Caco-2 (cell line): ENCODE measurements around the gene IL1RAPL2. TPM values are rescaled to one million over a fixed set of nuclear protein-coding genes. Genes with fewer than 3 reads are reported as not detected.

ENCODE experiments used
- BruUV-seq: library from RNA; stranded (reverse); fragments of 400-500 nt; replicated peaks from 2 replicates; lab custom pipeline; 2021; lab: Mats Ljungman, UMichigan
- CTCF ChIA-PET: fragments of 300-600 bp; sonication (Branson Sonifier 250); formaldehyde crosslinking; loops from one replicate; lab custom pipeline; 2022; ENCODE audit warnings: antibody characterized with exemption; lab: Charles Lee
- POLR2A ChIA-PET: fragments of 300-600 bp; sonication (Branson Sonifier 250); formaldehyde crosslinking; loops from one replicate; lab custom pipeline; 2022; ENCODE audit warnings: antibody characterized with exemption; lab: Charles Lee
- DNase-seq, 2 experiments: peaks; one replicate each; pipeline versions ENCODE4 v3.0.0 to v3.0.0-alpha.2; 2020 to 2022
- H3K27me3 ChIP-seq: replicated peaks from 2 replicates; pipeline ENCODE4 v1.6.0; 2011; ENCODE audit warnings: low read length; ENCODE audit not compliant: control insufficient read depth, insufficient read depth
- H3K36me3 ChIP-seq: 2 replicates; pipeline ENCODE4 v1.5.1; 2011; ENCODE audit warnings: low read length; ENCODE audit not compliant: control insufficient read depth, insufficient read depth
- H3K4me1 ChIP-seq: fragments of 250-450 bp; sonication (Bioruptor Pico); 2 replicates; pipeline ENCODE4 v1.5.1; 2020; ENCODE audit warnings: mild to moderate bottlenecking
- H3K4me3 ChIP-seq: 2 replicates; pipeline ENCODE4 v1.5.1; 2011; ENCODE audit warnings: low read depth, mild to moderate bottlenecking, control low read depth, low read length
- H3K9me3 ChIP-seq: fragments of 250-450 bp; sonication (Bioruptor Pico); 2 replicates; pipeline ENCODE4 v1.5.1; 2020; ENCODE audit warnings: mild to moderate bottlenecking, moderate library complexity
- H3K27ac Mint-ChIP-seq: one replicate; pipeline ENCODE4 v1.8.0; 2022; ENCODE audit warnings: mixed read lengths; ENCODE audit not compliant: unreplicated experiment
- H3K27me3 Mint-ChIP-seq: one replicate; pipeline ENCODE4 v1.8.0; 2022; ENCODE audit warnings: mixed read lengths; ENCODE audit not compliant: insufficient read depth, unreplicated experiment
- H3K36me3 Mint-ChIP-seq: one replicate; pipeline ENCODE4 v1.8.0; 2022; ENCODE audit warnings: mild to moderate bottlenecking, mixed read lengths; ENCODE audit not compliant: insufficient read depth, unreplicated experiment
- H3K4me1 Mint-ChIP-seq: one replicate; pipeline ENCODE4 v1.8.0; 2022; ENCODE audit warnings: low read depth, mixed read lengths; ENCODE audit not compliant: unreplicated experiment
- H3K4me3 Mint-ChIP-seq: one replicate; pipeline ENCODE4 v1.8.0; 2022; ENCODE audit warnings: mild to moderate bottlenecking, moderate library complexity, mixed read lengths; ENCODE audit not compliant: unreplicated experiment
- H3K9me3 Mint-ChIP-seq: one replicate; pipeline ENCODE4 v1.8.0; 2022; ENCODE audit warnings: mixed read lengths; ENCODE audit not compliant: unreplicated experiment
- intact Hi-C: fragments of 100-400 bp; cut with micrococcal nuclease; formaldehyde crosslinking; loops from one replicate; pipeline ENCODE4 v1.10.0; 2022; ENCODE audit not compliant: unreplicated experiment
- total RNA-seq: library from RNA; stranded (reverse); gene quantifications from 2 replicates; pipeline ENCODE4 v1.2.3, GENCODE V29; 2022
- TF ChIP-seq, protein P1 (sequence below), 2 experiments: fragments of 200-600 bp in 1 of 2; IDR thresholded peaks; 1 replicate in 1 of 2; 2 replicates in 1 of 2; pipeline versions ENCODE4 v1.5.1 to v1.8.0; 2011 to 2022; ENCODE audit warnings: antibody characterized with exemption in 1 of 2, control low read depth in 1 of 2, inconsistent platforms in 1 of 2, low read depth in 1 of 2, low read length in 1 of 2, mild to moderate bottlenecking in 1 of 2, moderate library complexity in 1 of 2; ENCODE audit not compliant: insufficient read depth in 1 of 2, severe bottlenecking in 1 of 2, unreplicated experiment in 1 of 2

The IL1RAPL2 gene
- total RNA-seq, 1 experiment from 2014 or later, result not detected

- H3K36me3 Mint-ChIP-seq, result peaks cover 6% of the 10 kb centered on the region
- peaks cover 12% of the 10 kb centered on the region for H3K27me3 Mint-ChIP-seq
- ChIA-PET POLR2A (no interaction called here), CTCF (no interaction called here)
- intact Hi-C loops, result no loop called here
- no peak overlapping the region for H3K4me3 Mint-ChIP-seq
- Histone ChIP-seq H3K4me3 (no peak overlapping the region), H3K27me3 (no peaks in the 10 kb centered on the region), H3K36me3 (no peaks in the 10 kb centered on the region), H3K4me1 (no peaks in the 10 kb centered on the region), H3K9me3 (no peaks in the 10 kb centered on the region)
- no peak overlapping the region for H3K27ac Mint-ChIP-seq
- no peaks in the 10 kb centered on the region for H3K4me1 Mint-ChIP-seq
- BruUV-seq, result no TSS peak
- no peaks in the 10 kb centered on the region for H3K9me3 Mint-ChIP-seq
- TF ChIP-seq, protein P1, sequence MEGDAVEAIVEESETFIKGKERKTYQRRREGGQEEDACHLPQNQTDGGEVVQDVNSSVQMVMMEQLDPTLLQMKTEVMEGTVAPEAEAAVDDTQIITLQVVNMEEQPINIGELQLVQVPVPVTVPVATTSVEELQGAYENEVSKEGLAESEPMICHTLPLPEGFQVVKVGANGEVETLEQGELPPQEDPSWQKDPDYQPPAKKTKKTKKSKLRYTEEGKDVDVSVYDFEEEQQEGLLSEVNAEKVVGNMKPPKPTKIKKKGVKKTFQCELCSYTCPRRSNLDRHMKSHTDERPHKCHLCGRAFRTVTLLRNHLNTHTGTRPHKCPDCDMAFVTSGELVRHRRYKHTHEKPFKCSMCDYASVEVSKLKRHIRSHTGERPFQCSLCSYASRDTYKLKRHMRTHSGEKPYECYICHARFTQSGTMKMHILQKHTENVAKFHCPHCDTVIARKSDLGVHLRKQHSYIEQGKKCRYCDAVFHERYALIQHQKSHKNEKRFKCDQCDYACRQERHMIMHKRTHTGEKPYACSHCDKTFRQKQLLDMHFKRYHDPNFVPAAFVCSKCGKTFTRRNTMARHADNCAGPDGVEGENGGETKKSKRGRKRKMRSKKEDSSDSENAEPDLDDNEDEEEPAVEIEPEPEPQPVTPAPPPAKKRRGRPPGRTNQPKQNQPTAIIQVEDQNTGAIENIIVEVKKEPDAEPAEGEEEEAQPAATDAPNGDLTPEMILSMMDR (IDR thresholded peaks at IDR 0.05; ENCODE audit: insufficient read depth in 1 of 2, low read depth in 1 of 2, low read length in 1 of 2, severe bottlenecking in 1 of 2, unreplicated experiment in 1 of 2), result no peak
- no peak for DNase-seq
Observed at GRCh38 chrX:105297041-105297440, 731.0 kb downstream of the IL1RAPL2 start.

GRCh38 chrX:105299286-105299685 is 733.3 kb downstream of the IL1RAPL2 start:
- TF ChIP-seq, protein P1 (IDR thresholded peaks at IDR 0.05; ENCODE audit: insufficient read depth in 1 of 2, low read depth in 1 of 2, low read length in 1 of 2, severe bottlenecking in 1 of 2, unreplicated experiment in 1 of 2), result no peak
- Mint-ChIP-seq H3K4me1 (no peaks in the 10 kb centered on the region), H3K27me3 (peaks cover 12% of the 10 kb centered on the region), H3K4me3 (no peak overlapping the region), H3K9me3 (no peaks in the 10 kb centered on the region), H3K27ac (no peak overlapping the region), H3K36me3 (peaks cover 6% of the 10 kb centered on the region)
- Histone ChIP-seq H3K27me3 (no peaks in the 10 kb centered on the region), H3K36me3 (no peaks in the 10 kb centered on the region), H3K4me3 (no peak overlapping the region), H3K9me3 (no peaks in the 10 kb centered on the region), H3K4me1 (no peaks in the 10 kb centered on the region)
- POLR2A ChIA-PET, result no interaction called here
- intact Hi-C loops, result no loop called here
- no peak for DNase-seq
- CTCF ChIA-PET, result no interaction called here
- no TSS peak for BruUV-seq

GRCh38 chrX:105302246-105302645 is 736.2 kb downstream of the IL1RAPL2 start:
- no TSS peak for BruUV-seq
- CTCF ChIA-PET, result no interaction called here
- no peaks in the 10 kb centered on the region for H3K4me1 Mint-ChIP-seq

More at GRCh38 chrX:105302246-105302645, 736.2 kb downstream of the IL1RAPL2 start:
- H3K9me3 Mint-ChIP-seq, result no peaks in the 10 kb centered on the region
- DNase-seq, result no peak
- H3K27me3 Mint-ChIP-seq, result peaks cover 8% of the 10 kb centered on the region
- intact Hi-C loops, result no loop called here
- H3K4me3 Mint-ChIP-seq, result no peak overlapping the region
- no peak overlapping the region for H3K4me3 ChIP-seq
- H3K27me3 ChIP-seq, result no peaks in the 10 kb centered on the region
- H3K4me1 ChIP-seq, result no peaks in the 10 kb centered on the region
- no peaks in the 10 kb centered on the region for H3K36me3 ChIP-seq
- no peaks in the 10 kb centered on the region for H3K9me3 ChIP-seq
- H3K36me3 Mint-ChIP-seq, result peaks cover 6% of the 10 kb centered on the region
- POLR2A ChIA-PET, result no interaction called here
- TF ChIP-seq, protein P1 (IDR thresholded peaks at IDR 0.05; ENCODE audit: insufficient read depth in 1 of 2, low read depth in 1 of 2, low read length in 1 of 2, severe bottlenecking in 1 of 2, unreplicated experiment in 1 of 2), result no peak
- H3K27ac Mint-ChIP-seq, result no peak overlapping the region
